GM12874 (cell line): ENCODE data around the gene STAT1.

Experiments used
- CTCF ChIP-seq: IDR thresholded peaks from 2 replicates; pipeline ENCODE4 v1.5.1; 2011; ENCODE audit warnings: low read depth, mild to moderate bottlenecking, control low read depth, low read length, moderate library complexity; ENCODE audit not compliant: insufficient read depth

STAT1 gene

GRCh38 chr2:190979906-190980629, 33.9 kb downstream of the STAT1 start:
- no peak for TF ChIP-seq CTCF

GRCh38 chr2:190978389-190979053, 35.5 kb downstream of the STAT1 start:
- no peak for TF ChIP-seq CTCF

- no peak for TF ChIP-seq CTCF
Measured at GRCh38 chr2:190977505-190977904, 36.5 kb downstream of the STAT1 start.

GRCh38 chr2:190976521-190976920, 37.5 kb downstream of the STAT1 start:
- TF ChIP-seq CTCF, result no peak

GRCh38 chr2:190974629-190975361, 39.2 kb downstream of the STAT1 start:
- no peak for TF ChIP-seq CTCF

- TF ChIP-seq CTCF, result no peak
Measured at GRCh38 chr2:190973726-190974628, 40.0 kb downstream of the STAT1 start.
